Measurements from ENCODE around the gene CDON.
"Not testable (repeated sequence)": the region's sequence is repeated elsewhere in the genome, so short reads cannot be mapped to it uniquely, and the experiment has no call there.

The CDON gene

DNA sequence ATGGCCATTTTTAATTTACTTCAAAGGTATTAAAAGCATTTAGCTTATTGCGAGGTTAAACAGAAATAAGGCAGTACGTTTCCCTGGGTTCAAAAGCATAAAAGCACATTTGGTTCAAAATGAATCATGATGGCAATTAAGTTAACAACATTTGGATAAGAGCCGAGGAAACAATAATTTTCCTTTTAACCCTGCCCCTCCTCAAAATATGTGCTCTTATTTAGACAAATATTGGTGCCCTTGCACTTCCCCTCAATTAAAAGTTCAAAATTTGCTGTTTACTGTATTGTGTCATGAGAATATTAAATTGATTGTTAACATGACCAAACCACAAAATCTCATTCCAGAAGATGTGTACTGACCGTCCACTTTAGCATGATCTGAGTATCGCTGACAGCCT is 68.2 kb downstream of the CDON start:
- H2AFZ ChIP-seq (ENCODE audit: low read depth, low read length), result no peak overlapping the region
- no peak overlapping the region for H3K27ac ChIP-seq (ENCODE audit: low read length)
- no peak overlapping the region for H3K4me3 ChIP-seq (ENCODE audit: low read depth in 1 of 2, low read length in 2 of 2)
- no peak overlapping the region for H3K4me2 ChIP-seq (ENCODE audit: insufficient read depth, low read length)
- ATAC-seq (ENCODE audit: insufficient read depth, low read depth), result no peak
- H3K27me3 ChIP-seq (ENCODE audit: insufficient read depth, low read length, poor library complexity), result no peaks in the 10 kb centered on the region
- H3K9me3 ChIP-seq (ENCODE audit: insufficient read depth, low read length, severe bottlenecking), result no peaks in the 10 kb centered on the region
- no peaks in the 10 kb centered on the region for H4K20me1 ChIP-seq (ENCODE audit: insufficient read depth, low read length)
- H3K36me3 ChIP-seq (ENCODE audit: insufficient read depth, low read length), result no peaks in the 10 kb centered on the region
- DNase-seq, result no peak
- no peaks in the 10 kb centered on the region for H3K4me1 ChIP-seq (ENCODE audit: insufficient read depth, low read length)
- TF ChIP-seq, protein P1, sequence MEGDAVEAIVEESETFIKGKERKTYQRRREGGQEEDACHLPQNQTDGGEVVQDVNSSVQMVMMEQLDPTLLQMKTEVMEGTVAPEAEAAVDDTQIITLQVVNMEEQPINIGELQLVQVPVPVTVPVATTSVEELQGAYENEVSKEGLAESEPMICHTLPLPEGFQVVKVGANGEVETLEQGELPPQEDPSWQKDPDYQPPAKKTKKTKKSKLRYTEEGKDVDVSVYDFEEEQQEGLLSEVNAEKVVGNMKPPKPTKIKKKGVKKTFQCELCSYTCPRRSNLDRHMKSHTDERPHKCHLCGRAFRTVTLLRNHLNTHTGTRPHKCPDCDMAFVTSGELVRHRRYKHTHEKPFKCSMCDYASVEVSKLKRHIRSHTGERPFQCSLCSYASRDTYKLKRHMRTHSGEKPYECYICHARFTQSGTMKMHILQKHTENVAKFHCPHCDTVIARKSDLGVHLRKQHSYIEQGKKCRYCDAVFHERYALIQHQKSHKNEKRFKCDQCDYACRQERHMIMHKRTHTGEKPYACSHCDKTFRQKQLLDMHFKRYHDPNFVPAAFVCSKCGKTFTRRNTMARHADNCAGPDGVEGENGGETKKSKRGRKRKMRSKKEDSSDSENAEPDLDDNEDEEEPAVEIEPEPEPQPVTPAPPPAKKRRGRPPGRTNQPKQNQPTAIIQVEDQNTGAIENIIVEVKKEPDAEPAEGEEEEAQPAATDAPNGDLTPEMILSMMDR (IDR thresholded peaks at IDR 0.05; ENCODE audit: borderline replicate concordance, extremely low read depth, low read length, poor library complexity, severe bottlenecking), result no peak
- no peak for TF ChIP-seq EZH2 (IDR thresholded peaks at IDR 0.05; ENCODE audit: borderline replicate concordance, low read depth, low read length, severe bottlenecking)
- H3K79me2 ChIP-seq (ENCODE audit: insufficient read depth, low read length), result no peaks in the 10 kb centered on the region
- H3K9ac ChIP-seq (ENCODE audit: low read depth, low read length), result no peak overlapping the region

DNA sequence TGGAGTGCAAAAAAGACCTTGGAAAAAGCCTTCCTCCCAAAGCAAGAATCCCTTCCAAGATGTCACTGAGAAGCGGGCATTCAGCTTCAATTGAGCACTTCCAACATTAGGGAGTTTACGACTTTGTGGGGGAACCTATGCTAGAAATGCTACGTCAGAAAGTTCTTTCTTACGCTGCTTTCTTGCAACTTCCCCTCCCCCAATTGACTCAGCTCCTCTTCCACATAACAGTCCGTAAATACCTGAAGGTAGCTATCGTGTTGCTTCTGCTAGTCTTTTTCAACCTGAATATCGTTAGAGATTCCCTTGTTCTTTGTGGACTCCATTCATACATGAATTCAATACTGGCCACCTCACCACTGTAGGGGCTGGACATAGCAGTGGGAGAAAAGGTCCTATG is 69.8 kb downstream of the CDON start:
- Histone ChIP-seq H3K36me3 (ENCODE audit: insufficient read depth, low read length) (no peaks in the 10 kb centered on the region), H3K79me2 (ENCODE audit: insufficient read depth, low read length) (no peaks in the 10 kb centered on the region), H4K20me1 (ENCODE audit: insufficient read depth, low read length) (no peaks in the 10 kb centered on the region), H3K9ac (ENCODE audit: low read depth, low read length) (no peak overlapping the region), H2AFZ (ENCODE audit: low read depth, low read length) (no peak overlapping the region), H3K27ac (ENCODE audit: low read length) (no peak overlapping the region), H3K4me2 (ENCODE audit: insufficient read depth, low read length) (no peak overlapping the region), H3K27me3 (ENCODE audit: insufficient read depth, low read length, poor library complexity) (no peaks in the 10 kb centered on the region), H3K4me3 (ENCODE audit: low read depth in 1 of 2, low read length in 2 of 2) (no peak overlapping the region), H3K9me3 (ENCODE audit: insufficient read depth, low read length, severe bottlenecking) (no peaks in the 10 kb centered on the region), H3K4me1 (ENCODE audit: insufficient read depth, low read length) (no peaks in the 10 kb centered on the region)
- TF ChIP-seq EZH2 (IDR thresholded peaks at IDR 0.05; ENCODE audit: borderline replicate concordance, low read depth, low read length, severe bottlenecking), result no peak
- TF ChIP-seq, protein P1 (IDR thresholded peaks at IDR 0.05; ENCODE audit: borderline replicate concordance, extremely low read depth, low read length, poor library complexity, severe bottlenecking), result no peak
- ATAC-seq (ENCODE audit: insufficient read depth, low read depth) (no peak), DNase-seq (no peak)

DNA sequence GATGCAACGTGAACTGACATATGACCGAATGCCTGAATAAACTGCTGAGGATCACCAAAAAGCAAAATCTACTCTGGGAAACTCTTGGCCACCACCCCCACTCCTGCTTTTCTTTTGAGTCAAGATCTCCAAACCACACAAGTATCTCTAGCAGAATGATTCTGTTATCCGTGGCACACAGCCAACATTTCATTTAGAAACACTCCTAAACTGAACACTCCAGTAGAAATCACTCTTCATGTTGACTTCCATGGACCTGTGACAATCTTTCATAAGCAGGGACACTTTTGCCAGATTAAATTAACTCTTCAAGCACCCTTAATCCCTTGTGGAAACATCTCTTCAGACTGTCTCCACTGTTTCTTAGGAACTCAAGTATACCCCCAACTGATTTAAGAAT is 72.4 kb downstream of the CDON start:
- Histone ChIP-seq H3K9me3 (ENCODE audit: insufficient read depth, low read length, severe bottlenecking) (no peaks in the 10 kb centered on the region), H3K36me3 (ENCODE audit: insufficient read depth, low read length) (no peaks in the 10 kb centered on the region), H3K27me3 (ENCODE audit: insufficient read depth, low read length, poor library complexity) (no peaks in the 10 kb centered on the region), H3K9ac (ENCODE audit: low read depth, low read length) (no peak overlapping the region), H3K4me3 (ENCODE audit: low read depth in 1 of 2, low read length in 2 of 2) (no peak overlapping the region), H4K20me1 (ENCODE audit: insufficient read depth, low read length) (no peaks in the 10 kb centered on the region), H3K4me1 (ENCODE audit: insufficient read depth, low read length) (no peaks in the 10 kb centered on the region), H3K4me2 (ENCODE audit: insufficient read depth, low read length) (no peak overlapping the region), H3K79me2 (ENCODE audit: insufficient read depth, low read length) (no peaks in the 10 kb centered on the region), H3K27ac (ENCODE audit: low read length) (no peak overlapping the region), H2AFZ (ENCODE audit: low read depth, low read length) (no peak overlapping the region)
- ATAC-seq (ENCODE audit: insufficient read depth, low read depth) (no peak), DNase-seq (no peak)
- TF ChIP-seq, protein P1 (IDR thresholded peaks at IDR 0.05; ENCODE audit: borderline replicate concordance, extremely low read depth, low read length, poor library complexity, severe bottlenecking), result no peak
- TF ChIP-seq EZH2 (IDR thresholded peaks at IDR 0.05; ENCODE audit: borderline replicate concordance, low read depth, low read length, severe bottlenecking), result no peak

DNA sequence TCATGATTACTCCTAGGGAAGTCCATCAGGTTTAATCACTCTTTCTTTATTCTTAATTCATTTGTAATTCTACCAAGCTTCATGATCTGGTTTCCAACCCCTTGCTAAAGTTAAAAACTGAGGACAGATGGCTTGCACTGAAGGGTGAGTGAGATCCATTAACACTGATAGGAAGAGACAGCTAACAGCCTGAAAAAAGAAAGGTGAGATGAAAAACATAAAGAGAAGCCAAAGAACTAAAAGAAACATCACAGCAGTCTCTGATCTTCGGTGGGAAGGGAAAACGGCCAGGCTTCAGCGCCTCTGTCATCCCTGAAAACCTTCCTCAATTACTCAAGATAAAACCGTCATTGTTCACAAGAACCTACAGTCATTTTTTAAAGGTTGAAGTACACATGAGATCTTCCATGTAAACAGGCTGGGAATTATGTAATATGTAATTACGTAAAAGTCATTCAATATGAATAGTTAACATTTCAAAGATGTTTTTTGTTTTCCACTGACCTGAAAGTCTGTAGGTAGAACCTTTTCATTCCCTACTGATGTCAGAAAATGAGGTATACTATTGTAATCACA is 75.5 kb downstream of the CDON start:
- no peaks in the 10 kb centered on the region for H3K79me2 ChIP-seq (ENCODE audit: insufficient read depth, low read length)
- H3K4me3 ChIP-seq (ENCODE audit: low read depth in 1 of 2, low read length in 2 of 2), result no peak overlapping the region
- TF ChIP-seq EZH2 (IDR thresholded peaks at IDR 0.05; ENCODE audit: borderline replicate concordance, low read depth, low read length, severe bottlenecking), result no peak
- TF ChIP-seq, protein P1 (IDR thresholded peaks at IDR 0.05; ENCODE audit: borderline replicate concordance, extremely low read depth, low read length, poor library complexity, severe bottlenecking), result no peak
- H3K27me3 ChIP-seq (ENCODE audit: insufficient read depth, low read length, poor library complexity), result no peaks in the 10 kb centered on the region
- no peaks in the 10 kb centered on the region for H3K4me1 ChIP-seq (ENCODE audit: insufficient read depth, low read length)
- H3K4me2 ChIP-seq (ENCODE audit: insufficient read depth, low read length), result no peak overlapping the region
- no peak for ATAC-seq (ENCODE audit: insufficient read depth, low read depth)
- H3K36me3 ChIP-seq (ENCODE audit: insufficient read depth, low read length), result no peaks in the 10 kb centered on the region
- no peak overlapping the region for H3K27ac ChIP-seq (ENCODE audit: low read length)
- H2AFZ ChIP-seq (ENCODE audit: low read depth, low read length), result no peak overlapping the region
- no peak for DNase-seq
- no peaks in the 10 kb centered on the region for H4K20me1 ChIP-seq (ENCODE audit: insufficient read depth, low read length)
- H3K9me3 ChIP-seq (ENCODE audit: insufficient read depth, low read length, severe bottlenecking), result no peaks in the 10 kb centered on the region
- H3K9ac ChIP-seq (ENCODE audit: low read depth, low read length), result no peak overlapping the region

DNA sequence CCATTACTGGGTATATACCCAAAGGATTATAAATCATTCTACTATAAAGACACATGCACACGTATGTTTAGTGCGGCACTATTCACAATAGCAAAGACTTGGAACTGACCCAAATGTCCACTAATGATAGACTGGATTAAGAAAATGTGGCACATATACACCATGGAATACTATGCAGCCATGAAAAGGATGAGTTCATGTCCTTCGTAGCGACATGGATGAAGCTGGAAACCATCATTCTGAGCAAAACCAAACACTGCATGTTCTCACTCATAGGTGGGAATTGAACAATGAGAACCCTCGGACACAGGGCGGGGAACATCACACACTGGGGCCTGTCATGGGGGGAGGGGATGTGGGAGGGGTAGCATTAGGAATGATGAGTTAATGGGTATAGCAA is 76.7 kb downstream of the CDON start:
- H3K27me3 ChIP-seq (ENCODE audit: insufficient read depth, low read length, poor library complexity); H3K4me1 ChIP-seq (ENCODE audit: insufficient read depth, low read length); H3K9me3 ChIP-seq (ENCODE audit: insufficient read depth, low read length, severe bottlenecking); H3K79me2 ChIP-seq (ENCODE audit: insufficient read depth, low read length); H3K4me3 ChIP-seq (ENCODE audit: low read depth in 1 of 2, low read length in 2 of 2); H3K4me2 ChIP-seq (ENCODE audit: insufficient read depth, low read length); ATAC-seq (ENCODE audit: insufficient read depth, low read depth); H3K27ac ChIP-seq (ENCODE audit: low read length); DNase-seq; H2AFZ ChIP-seq (ENCODE audit: low read depth, low read length); H3K9ac ChIP-seq (ENCODE audit: low read depth, low read length); H4K20me1 ChIP-seq (ENCODE audit: insufficient read depth, low read length); H3K36me3 ChIP-seq (ENCODE audit: insufficient read depth, low read length): not testable (repeated sequence)

Measured in DND-41 (cell line).